ENCODE measurements around the gene METTL27.
"Not testable (repeated sequence)": the region's sequence is repeated elsewhere in the genome, so short reads cannot be mapped to it uniquely, and the experiment has no call there.

The METTL27 gene

GRCh38 chr7:73821597-73822285 lies 20.6 kb downstream of the METTL27 start:
- DNase-seq (ENCODE audit: low spot score): not testable (repeated sequence)

GRCh38 chr7:73820013-73820412 lies 22.3 kb downstream of the METTL27 start:
- DNase-seq (ENCODE audit: low spot score): no peak

- DNase-seq (ENCODE audit: low spot score): no peak
Measured at GRCh38 chr7:73817121-73817520, 25.2 kb downstream of the METTL27 start.

- DNase-seq (ENCODE audit: low spot score): no peak
Measured at GRCh38 chr7:73815436-73815835, 26.9 kb downstream of the METTL27 start.

- DNase-seq (ENCODE audit: low spot score): no peak
Measured at GRCh38 chr7:73812996-73813395, 29.3 kb downstream of the METTL27 start.

GRCh38 chr7:73811760-73812168 lies 30.6 kb downstream of the METTL27 start:
- peak; percentile 44 for DNase-seq (ENCODE audit: low spot score)

GRCh38 chr7:73810998-73811360 lies 31.3 kb downstream of the METTL27 start:
- no peak for DNase-seq (ENCODE audit: low spot score)

- no peak for DNase-seq (ENCODE audit: low spot score)
Measured at GRCh38 chr7:73809467-73809951, 32.8 kb downstream of the METTL27 start.

- DNase-seq (ENCODE audit: low spot score): no peak
Measured at GRCh38 chr7:73802459-73802858, 39.9 kb downstream of the METTL27 start.

GRCh38 chr7:73801577-73801976 lies 40.7 kb downstream of the METTL27 start:
- no peak for DNase-seq (ENCODE audit: low spot score)

GRCh38 chr7:73799282-73800141 lies 42.8 kb downstream of the METTL27 start:
- DNase-seq (ENCODE audit: low spot score): no peak

GRCh38 chr7:73797176-73797575 lies 45.1 kb downstream of the METTL27 start:
- not testable (repeated sequence) for DNase-seq (ENCODE audit: low spot score)

GRCh38 chr7:73796656-73797055 lies 45.7 kb downstream of the METTL27 start:
- DNase-seq (ENCODE audit: low spot score): not testable (repeated sequence)

- not testable (repeated sequence) for DNase-seq (ENCODE audit: low spot score)
Measured at GRCh38 chr7:73795188-73795587, 47.1 kb downstream of the METTL27 start.

GRCh38 chr7:73791170-73791690 lies 51.1 kb downstream of the METTL27 start:
- DNase-seq (ENCODE audit: low spot score): not testable (repeated sequence)

GRCh38 chr7:73789051-73789450 lies 53.3 kb downstream of the METTL27 start:
- no peak for DNase-seq (ENCODE audit: low spot score)

GRCh38 chr7:73787786-73788048 lies 54.6 kb downstream of the METTL27 start:
- DNase-seq (ENCODE audit: low spot score): not testable (repeated sequence)

GRCh38 chr7:73786588-73786987 lies 55.7 kb downstream of the METTL27 start:
- no peak for DNase-seq (ENCODE audit: low spot score)

Measured in CD4-positive, alpha-beta T cell treated with Interleukin-6 at 100 ng/mL for 8 hours (primary cell).